Loucy (cell line): ENCODE measurements around the gene FXR1.

Experiments
- H2AFZ ChIP-seq: fragments of 200-600 bp; sonication (generic); 2 replicates; pipeline ENCODE4 v1.6.0; 2016; ENCODE audit warnings: antibody characterized with exemption, mild to moderate bottlenecking, low read length, moderate library complexity
- H3F3A ChIP-seq: fragments of 200-600 bp; 2 replicates; pipeline ENCODE4 v1.6.0; 2016; ENCODE audit warnings: antibody characterized with exemption, low read depth, mild to moderate bottlenecking
- H3K27me3 ChIP-seq: fragments of 200-600 bp; sonication (generic); 2 replicates; pipeline ENCODE4 v1.6.1; 2014; ENCODE audit warnings: low read length, mild to moderate bottlenecking; ENCODE audit not compliant: insufficient read depth, poor library complexity, severe bottlenecking
- H3K36me3 ChIP-seq: fragments of 200-600 bp; sonication (generic); 2 replicates; pipeline ENCODE4 v1.6.1; 2016; ENCODE audit warnings: low read length; ENCODE audit not compliant: insufficient read depth
- H3K4me1 ChIP-seq: fragments of 200-600 bp; sonication (generic); 2 replicates; pipeline ENCODE4 v1.5.1; 2014; ENCODE audit warnings: low read length, mild to moderate bottlenecking; ENCODE audit not compliant: insufficient read depth, poor library complexity, severe bottlenecking
- H3K4me2 ChIP-seq: fragments of 200-600 bp; sonication (generic); 2 replicates; pipeline ENCODE4 v1.6.0; 2014; ENCODE audit warnings: antibody characterized with exemption, low read length, low read depth, mild to moderate bottlenecking; ENCODE audit not compliant: poor library complexity, severe bottlenecking
- H3K4me3 ChIP-seq: fragments of 200-600 bp; sonication (generic); 2 replicates; pipeline ENCODE4 v1.5.1; 2014; ENCODE audit warnings: low read length, mild to moderate bottlenecking, mixed read lengths; ENCODE audit not compliant: poor library complexity, severe bottlenecking
- H3K79me2 ChIP-seq: fragments of 200-600 bp; sonication (generic); 2 replicates; pipeline ENCODE4 v1.6.1; 2014; ENCODE audit warnings: low read length; ENCODE audit not compliant: insufficient read depth
- H3K9ac ChIP-seq: fragments of 200-600 bp; sonication (generic); 2 replicates; pipeline ENCODE4 v1.6.0; 2014; ENCODE audit warnings: mild to moderate bottlenecking, low read depth, low read length, moderate library complexity; ENCODE audit not compliant: poor library complexity, severe bottlenecking
- H3K9me2 ChIP-seq: fragments of 200-600 bp; sonication (generic); replicated peaks from 2 replicates; pipeline ENCODE4 v1.6.1; 2016; ENCODE audit warnings: low read depth, low read length, mixed read lengths
- H3K9me3 ChIP-seq: fragments of 200-600 bp; sonication (generic); 2 replicates; pipeline ENCODE4 v1.6.1; 2014; ENCODE audit warnings: mild to moderate bottlenecking, antibody characterized with exemption, low read length, low read depth; ENCODE audit not compliant: insufficient read depth
- H4K20me1 ChIP-seq: fragments of 200-600 bp; sonication (generic); 2 replicates; pipeline ENCODE4 v1.6.0; 2014; ENCODE audit warnings: antibody characterized with exemption, low read length, mild to moderate bottlenecking; ENCODE audit not compliant: insufficient read depth, poor library complexity, severe bottlenecking
- CTCF ChIP-seq: fragments of 200-600 bp; sonication (generic); conservative IDR thresholded peaks from 2 replicates; pipeline ENCODE4 v1.5.1; 2014; ENCODE audit warnings: mild to moderate bottlenecking, antibody characterized with exemption, low read length
- EZH2phosphoT487 ChIP-seq: fragments of 200-600 bp; IDR thresholded peaks from 2 replicates; pipeline ENCODE4 v1.6.1; 2018; ENCODE audit warnings: antibody characterized with exemption, mild to moderate bottlenecking, moderate library complexity, borderline replicate concordance

Gene FXR1

GRCh38 chr3:180947761-180948390 lies 35.4 kb downstream of the FXR1 start:
- peaks cover 73% of the 10 kb centered on the region for H4K20me1 ChIP-seq
- peaks cover 84% of the 10 kb centered on the region for H3K36me3 ChIP-seq
- TF ChIP-seq EZH2phosphoT487 (no peak), CTCF (no peak)
- no peaks in the 10 kb centered on the region for H3K9me3 ChIP-seq
- H3K4me2 ChIP-seq, result no peak overlapping the region
- no peak overlapping the region for H3K9ac ChIP-seq
- H3K4me1 ChIP-seq, result no peaks in the 10 kb centered on the region
- no peaks in the 10 kb centered on the region for H3K9me2 ChIP-seq
- H3F3A ChIP-seq, result no peaks in the 10 kb centered on the region
- no peak overlapping the region for H3K4me3 ChIP-seq
- no peak overlapping the region for H2AFZ ChIP-seq
- no peaks in the 10 kb centered on the region for H3K27me3 ChIP-seq
- H3K79me2 ChIP-seq, result peaks cover 65% of the 10 kb centered on the region

- peaks cover 12% of the 10 kb centered on the region for H4K20me1 ChIP-seq
- H2AFZ ChIP-seq, result no peak overlapping the region
- H3K4me1 ChIP-seq, result no peaks in the 10 kb centered on the region
- no peaks in the 10 kb centered on the region for H3K9me3 ChIP-seq
- H3K9me2 ChIP-seq, result no peaks in the 10 kb centered on the region
- H3K36me3 ChIP-seq, result peaks cover 94% of the 10 kb centered on the region
- H3K4me3 ChIP-seq, result no peak overlapping the region
- no peak overlapping the region for H3K9ac ChIP-seq
- no peaks in the 10 kb centered on the region for H3K79me2 ChIP-seq
- H3K4me2 ChIP-seq, result no peak overlapping the region
- no peak for TF ChIP-seq CTCF
- no peak for TF ChIP-seq EZH2phosphoT487
- no peaks in the 10 kb centered on the region; the same call in 1 of the 2 replicates for H3F3A ChIP-seq
- no peaks in the 10 kb centered on the region for H3K27me3 ChIP-seq
These were observed 47.2 kb downstream of the FXR1 start for GRCh38 chr3:180959691-180960090.

- H3K4me3 ChIP-seq, result no peak overlapping the region
- H4K20me1 ChIP-seq, result peaks cover 19% of the 10 kb centered on the region
- no peaks in the 10 kb centered on the region for H3K79me2 ChIP-seq
- no peak overlapping the region for H2AFZ ChIP-seq
- TF ChIP-seq CTCF (no peak), EZH2phosphoT487 (no peak)
- H3K36me3 ChIP-seq, result peaks cover 91% of the 10 kb centered on the region
- H3K9me2 ChIP-seq, result no peaks in the 10 kb centered on the region
- no peak overlapping the region for H3K9ac ChIP-seq
- H3K9me3 ChIP-seq, result no peaks in the 10 kb centered on the region
- no peaks in the 10 kb centered on the region for H3K4me1 ChIP-seq
- no peaks in the 10 kb centered on the region for H3K27me3 ChIP-seq
- no peaks in the 10 kb centered on the region; the same call in 1 of the 2 replicates for H3F3A ChIP-seq
- H3K4me2 ChIP-seq, result no peak overlapping the region
These were observed 48.6 kb downstream of the FXR1 start for GRCh38 chr3:180961087-180961486.
